Fibroblast of pulmonary artery (primary cell): ENCODE results near the gene SUFU.

Experiments used
- DNase-seq: peaks from one replicate; pipeline ENCODE4 v3.0.0-alpha.2; 2010; ENCODE audit warnings: low read depth
- H3K4me3 ChIP-seq: replicated peaks from 2 replicates; pipeline ENCODE4 v1.5.1; 2011; ENCODE audit warnings: low read depth, mild to moderate bottlenecking, control low read depth, low read length, moderate library complexity
- CTCF ChIP-seq: IDR thresholded peaks from 2 replicates; pipeline ENCODE4 v1.5.1; 2011; ENCODE audit warnings: mild to moderate bottlenecking, control low read depth, low read length, inconsistent platforms; ENCODE audit errors: missing control alignments

The SUFU gene

GRCh38 chr10:102620138-102620590, 116.4 kb downstream of the SUFU start:
- H3K4me3 ChIP-seq = no peak overlapping the region
- no peak for DNase-seq
- no peak for TF ChIP-seq CTCF

- no peak for TF ChIP-seq CTCF
- H3K4me3 ChIP-seq = no peak overlapping the region
- DNase-seq = no peak
Observed at GRCh38 chr10:102620591-102621442, 117.0 kb downstream of the SUFU start.

- TF ChIP-seq CTCF = no peak
- H3K4me3 ChIP-seq = no peak overlapping the region
- no peak for DNase-seq
Observed at GRCh38 chr10:102621443-102622325, 117.9 kb downstream of the SUFU start.

GRCh38 chr10:102624094-102624493, 120.3 kb downstream of the SUFU start:
- no peak overlapping the region for H3K4me3 ChIP-seq
- TF ChIP-seq CTCF = no peak
- DNase-seq = no peak

- TF ChIP-seq CTCF = no peak
- DNase-seq = peak; percentile 74
- H3K4me3 ChIP-seq = no peak overlapping the region
Observed at GRCh38 chr10:102624751-102625645, 121.2 kb downstream of the SUFU start.

GRCh38 chr10:102626026-102626685, 122.4 kb downstream of the SUFU start:
- H3K4me3 ChIP-seq = no peak overlapping the region
- no peak for DNase-seq
- TF ChIP-seq CTCF = no peak
